Measurements from ENCODE around the gene CLEC9A.

- TF ChIP-seq, protein P1, sequence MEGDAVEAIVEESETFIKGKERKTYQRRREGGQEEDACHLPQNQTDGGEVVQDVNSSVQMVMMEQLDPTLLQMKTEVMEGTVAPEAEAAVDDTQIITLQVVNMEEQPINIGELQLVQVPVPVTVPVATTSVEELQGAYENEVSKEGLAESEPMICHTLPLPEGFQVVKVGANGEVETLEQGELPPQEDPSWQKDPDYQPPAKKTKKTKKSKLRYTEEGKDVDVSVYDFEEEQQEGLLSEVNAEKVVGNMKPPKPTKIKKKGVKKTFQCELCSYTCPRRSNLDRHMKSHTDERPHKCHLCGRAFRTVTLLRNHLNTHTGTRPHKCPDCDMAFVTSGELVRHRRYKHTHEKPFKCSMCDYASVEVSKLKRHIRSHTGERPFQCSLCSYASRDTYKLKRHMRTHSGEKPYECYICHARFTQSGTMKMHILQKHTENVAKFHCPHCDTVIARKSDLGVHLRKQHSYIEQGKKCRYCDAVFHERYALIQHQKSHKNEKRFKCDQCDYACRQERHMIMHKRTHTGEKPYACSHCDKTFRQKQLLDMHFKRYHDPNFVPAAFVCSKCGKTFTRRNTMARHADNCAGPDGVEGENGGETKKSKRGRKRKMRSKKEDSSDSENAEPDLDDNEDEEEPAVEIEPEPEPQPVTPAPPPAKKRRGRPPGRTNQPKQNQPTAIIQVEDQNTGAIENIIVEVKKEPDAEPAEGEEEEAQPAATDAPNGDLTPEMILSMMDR (conservative IDR thresholded peaks at IDR 0.05; ENCODE audit: low read length), result no peak
- no peak for TF ChIP-seq EZH2phosphoT487 (IDR thresholded peaks at IDR 0.05; ENCODE audit: borderline replicate concordance, low read depth, low read length)
Observed at GRCh38 chr12:10115311-10115710, 84.8 kb downstream of the CLEC9A start.

All from OCI-LY7 (cell line).